ENCODE data around the gene STAC3.
A peak's percentile ranks its signal among the peaks of the same experiment; 100 is the strongest.

Gene STAC3

GRCh38 chr12:57268264-57268663, 17.3 kb upstream of the STAC3 start:
- H2BK120ac ChIP-seq (ENCODE audit: low read depth, low read length), result no peak overlapping the region

GRCh38 chr12:57266681-57267080, 15.7 kb upstream of the STAC3 start:
- Histone ChIP-seq H3K79me1 (replicated peaks; ENCODE audit: low read length, poor library complexity, severe bottlenecking) (no peaks in the 10 kb centered on the region), H3K23ac (ENCODE audit: low read length in 2 of 2) (no peak overlapping the region), H2AK5ac (ENCODE audit: low read length, severe bottlenecking) (no peak overlapping the region)

More at GRCh38 chr12:57268264-57268663, 17.3 kb upstream of the STAC3 start:
- Histone ChIP-seq H2AK5ac (ENCODE audit: low read length, severe bottlenecking) (no peak overlapping the region), H3K9ac (ENCODE audit: low read length) (peak overlapping the region; percentile 35), H3K4me3 (ENCODE audit: insufficient read depth in 1 of 2, low read depth in 1 of 2, low read length in 2 of 2) (no peak overlapping the region), H3K9me3 (ENCODE audit: control insufficient read depth, low read length) (no peaks in the 10 kb centered on the region), H3K14ac (ENCODE audit: low read length in 2 of 2) (no peak overlapping the region), H3K27ac (ENCODE audit: low read length, poor library complexity, severe bottlenecking) (no peak overlapping the region), H2BK5ac (ENCODE audit: low read depth, low read length, poor library complexity, severe bottlenecking) (no peak overlapping the region), H2AFZ (ENCODE audit: low read depth, low read length) (no peak overlapping the region), H3K4ac (ENCODE audit: low read depth in 1 of 2, low read length in 2 of 2) (no peak overlapping the region), H3K23ac (ENCODE audit: low read length in 2 of 2) (no peak overlapping the region), H3K79me1 (replicated peaks; ENCODE audit: low read length, poor library complexity, severe bottlenecking) (no peaks in the 10 kb centered on the region), H4K91ac (ENCODE audit: low read length) (no peak overlapping the region), H3K36me3 (ENCODE audit: control insufficient read depth in 1 of 2, insufficient read depth in 2 of 2, low read depth in 1 of 2, low read length in 2 of 2) (peaks cover 30 to 61% of the 10 kb centered on the region in 2 experiments), H2BK12ac (ENCODE audit: low read length in 2 of 2) (no peak overlapping the region), H3K4me2 (ENCODE audit: low read length, poor library complexity, severe bottlenecking) (no peak overlapping the region), H3K18ac (ENCODE audit: low read depth in 1 of 2, low read length in 2 of 2) (no peak overlapping the region), H4K8ac (ENCODE audit: low read length) (peak overlapping the region; percentile 30), H2BK15ac (ENCODE audit: low read depth, poor library complexity, severe bottlenecking) (no peak overlapping the region), H3K27me3 (ENCODE audit: control insufficient read depth in 1 of 2, insufficient read depth in 1 of 2, low read length in 2 of 2) (no peaks in the 10 kb centered on the region), H3K4me1 (ENCODE audit: control insufficient read depth, insufficient read depth, low read depth, low read length) (no peaks in the 10 kb centered on the region)
- no peak for DNase-seq
- WGBS, result 89% methylated on average over 7 of the region's 7 CpGs

GRCh38 chr12:57263096-57263495, 12.1 kb upstream of the STAC3 start:
- Histone ChIP-seq H4K91ac (ENCODE audit: low read length) (no peak overlapping the region), H3K36me3 (ENCODE audit: control insufficient read depth in 1 of 2, insufficient read depth in 2 of 2, low read depth in 1 of 2, low read length in 2 of 2) (peaks cover 35 to 77% of the 10 kb centered on the region in 2 experiments), H2BK12ac (ENCODE audit: low read length in 2 of 2) (no peak overlapping the region), H3K23ac (ENCODE audit: low read length in 2 of 2) (no peak overlapping the region), H4K8ac (ENCODE audit: low read length) (no peak overlapping the region), H3K4ac (ENCODE audit: low read depth in 1 of 2, low read length in 2 of 2) (no peak overlapping the region), H3K9ac (ENCODE audit: low read length) (no peak overlapping the region), H2BK120ac (ENCODE audit: low read depth, low read length) (no peak overlapping the region), H3K27me3 (ENCODE audit: control insufficient read depth in 1 of 2, insufficient read depth in 1 of 2, low read length in 2 of 2) (no peaks in the 10 kb centered on the region), H2BK5ac (ENCODE audit: low read depth, low read length, poor library complexity, severe bottlenecking) (no peak overlapping the region), H3K27ac (ENCODE audit: low read length, poor library complexity, severe bottlenecking) (no peak overlapping the region), H2AFZ (ENCODE audit: low read depth, low read length) (no peak overlapping the region), H2BK15ac (ENCODE audit: low read depth, poor library complexity, severe bottlenecking) (no peak overlapping the region), H3K18ac (ENCODE audit: low read depth in 1 of 2, low read length in 2 of 2) (no peak overlapping the region), H3K4me1 (ENCODE audit: control insufficient read depth, insufficient read depth, low read depth, low read length) (no peaks in the 10 kb centered on the region), H3K79me1 (replicated peaks; ENCODE audit: low read length, poor library complexity, severe bottlenecking) (no peaks in the 10 kb centered on the region), H2AK5ac (ENCODE audit: low read length, severe bottlenecking) (no peak overlapping the region), H3K14ac (ENCODE audit: low read length in 2 of 2) (no peak overlapping the region), H3K4me3 (ENCODE audit: insufficient read depth in 1 of 2, low read depth in 1 of 2, low read length in 2 of 2) (no peak overlapping the region), H3K4me2 (ENCODE audit: low read length, poor library complexity, severe bottlenecking) (no peak overlapping the region), H3K9me3 (ENCODE audit: control insufficient read depth, low read length) (no peaks in the 10 kb centered on the region)
- WGBS, result 87% methylated on average over 2 of the region's 2 CpGs
- DNase-seq, result no peak

More at GRCh38 chr12:57266681-57267080, 15.7 kb upstream of the STAC3 start:
- Histone ChIP-seq H3K14ac (ENCODE audit: low read length in 2 of 2) (no peak overlapping the region), H3K36me3 (ENCODE audit: control insufficient read depth in 1 of 2, insufficient read depth in 2 of 2, low read depth in 1 of 2, low read length in 2 of 2) (peaks cover 30 to 71% of the 10 kb centered on the region in 2 experiments), H3K9me3 (ENCODE audit: control insufficient read depth, low read length) (no peaks in the 10 kb centered on the region), H3K27ac (ENCODE audit: low read length, poor library complexity, severe bottlenecking) (no peak overlapping the region), H2AFZ (ENCODE audit: low read depth, low read length) (no peak overlapping the region), H3K9ac (ENCODE audit: low read length) (no peak overlapping the region), H2BK15ac (ENCODE audit: low read depth, poor library complexity, severe bottlenecking) (no peak overlapping the region), H3K4me3 (ENCODE audit: insufficient read depth in 1 of 2, low read depth in 1 of 2, low read length in 2 of 2) (no peak overlapping the region), H3K4ac (ENCODE audit: low read depth in 1 of 2, low read length in 2 of 2) (no peak overlapping the region), H2BK5ac (ENCODE audit: low read depth, low read length, poor library complexity, severe bottlenecking) (no peak overlapping the region), H3K4me1 (ENCODE audit: control insufficient read depth, insufficient read depth, low read depth, low read length) (no peaks in the 10 kb centered on the region), H2BK12ac (ENCODE audit: low read length in 2 of 2) (no peak overlapping the region), H2BK120ac (ENCODE audit: low read depth, low read length) (no peak overlapping the region), H3K4me2 (ENCODE audit: low read length, poor library complexity, severe bottlenecking) (no peak overlapping the region), H4K8ac (ENCODE audit: low read length) (no peak overlapping the region), H4K91ac (ENCODE audit: low read length) (no peak overlapping the region), H3K18ac (ENCODE audit: low read depth in 1 of 2, low read length in 2 of 2) (no peak overlapping the region), H3K27me3 (ENCODE audit: control insufficient read depth in 1 of 2, insufficient read depth in 1 of 2, low read length in 2 of 2) (no peaks in the 10 kb centered on the region)
- DNase-seq, result no peak

- DNase-seq, result no peak
- H2BK120ac ChIP-seq (ENCODE audit: low read depth, low read length), result no peak overlapping the region
- no peaks in the 10 kb centered on the region for H3K9me3 ChIP-seq (ENCODE audit: control insufficient read depth, low read length)
- H3K27ac ChIP-seq (ENCODE audit: low read length, poor library complexity, severe bottlenecking), result no peak overlapping the region
- H3K9ac ChIP-seq (ENCODE audit: low read length), result no peak overlapping the region
- no peak overlapping the region for H3K23ac ChIP-seq (ENCODE audit: low read length in 2 of 2)
- no peak overlapping the region for H4K8ac ChIP-seq (ENCODE audit: low read length)
- no peak overlapping the region for H2BK12ac ChIP-seq (ENCODE audit: low read length in 2 of 2)
- no peaks in the 10 kb centered on the region for H3K27me3 ChIP-seq (ENCODE audit: control insufficient read depth in 1 of 2, insufficient read depth in 1 of 2, low read length in 2 of 2)
- no peak overlapping the region for H3K4me3 ChIP-seq (ENCODE audit: insufficient read depth in 1 of 2, low read depth in 1 of 2, low read length in 2 of 2)
- peaks cover 37 to 77% of the 10 kb centered on the region in 2 experiments for H3K36me3 ChIP-seq (ENCODE audit: control insufficient read depth in 1 of 2, insufficient read depth in 2 of 2, low read depth in 1 of 2, low read length in 2 of 2)
- H2BK15ac ChIP-seq (ENCODE audit: low read depth, poor library complexity, severe bottlenecking), result no peak overlapping the region
- H2AK5ac ChIP-seq (ENCODE audit: low read length, severe bottlenecking), result no peak overlapping the region
- H4K91ac ChIP-seq (ENCODE audit: low read length), result no peak overlapping the region
- H3K18ac ChIP-seq (ENCODE audit: low read depth in 1 of 2, low read length in 2 of 2), result no peak overlapping the region
- no peak overlapping the region for H2BK5ac ChIP-seq (ENCODE audit: low read depth, low read length, poor library complexity, severe bottlenecking)
- H3K79me1 ChIP-seq (replicated peaks; ENCODE audit: low read length, poor library complexity, severe bottlenecking), result no peaks in the 10 kb centered on the region
- WGBS, result 80% methylated on average over 1 of the region's 3 CpGs
- no peak overlapping the region for H3K4me2 ChIP-seq (ENCODE audit: low read length, poor library complexity, severe bottlenecking)
- no peak overlapping the region for H3K14ac ChIP-seq (ENCODE audit: low read length in 2 of 2)
- H3K4me1 ChIP-seq (ENCODE audit: control insufficient read depth, insufficient read depth, low read depth, low read length), result no peaks in the 10 kb centered on the region
- H3K4ac ChIP-seq (ENCODE audit: low read depth in 1 of 2, low read length in 2 of 2), result no peak overlapping the region
- H2AFZ ChIP-seq (ENCODE audit: low read depth, low read length), result no peak overlapping the region
These were observed 11.3 kb upstream of the STAC3 start for GRCh38 chr12:57262126-57262822.

Data from mesenchymal stem cell (in vitro differentiated cells and primary cell).